HG02642 (cell line): Measurements from ENCODE around the gene CYP4V2.
"Not testable (repeated sequence)": the region's sequence is repeated elsewhere in the genome, so short reads cannot be mapped to it uniquely, and the experiment has no call there.

ENCODE experiments used
- ATAC-seq: cut with Tn5 transposase; IDR thresholded peaks from one replicate; pipeline ENCODE4 v1.9.1; 2021; ENCODE audit warnings: mild to moderate bottlenecking; ENCODE audit not compliant: unreplicated experiment, poor library complexity

CYP4V2 gene

DNA sequence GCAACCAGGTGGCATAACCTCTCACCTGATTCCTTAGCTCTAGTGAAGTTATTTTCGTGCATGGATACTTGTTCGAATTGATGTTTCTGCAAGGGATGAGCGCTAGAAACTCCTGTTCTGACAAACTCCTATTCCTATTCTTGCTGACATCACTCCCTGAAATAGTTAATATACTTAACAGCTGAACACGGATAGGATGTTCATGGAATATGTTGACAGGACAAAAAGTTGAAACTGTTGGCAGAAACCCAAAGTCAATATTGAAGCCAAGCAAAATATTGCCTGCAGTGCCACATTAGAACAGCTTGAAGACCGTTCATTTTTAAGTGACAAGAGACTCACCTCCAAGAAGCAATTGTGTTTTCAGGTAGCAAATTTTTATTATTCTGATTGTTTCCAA lies 35.9 kb downstream of the CYP4V2 start, which contains the start of gene KLKB1:
KLKB1 (plus strand) TSS at position 287 of the 400 bp plus-strand sequence. CDS start 689 bp downstream, outside the sequence.
- no peak for ATAC-seq

DNA sequence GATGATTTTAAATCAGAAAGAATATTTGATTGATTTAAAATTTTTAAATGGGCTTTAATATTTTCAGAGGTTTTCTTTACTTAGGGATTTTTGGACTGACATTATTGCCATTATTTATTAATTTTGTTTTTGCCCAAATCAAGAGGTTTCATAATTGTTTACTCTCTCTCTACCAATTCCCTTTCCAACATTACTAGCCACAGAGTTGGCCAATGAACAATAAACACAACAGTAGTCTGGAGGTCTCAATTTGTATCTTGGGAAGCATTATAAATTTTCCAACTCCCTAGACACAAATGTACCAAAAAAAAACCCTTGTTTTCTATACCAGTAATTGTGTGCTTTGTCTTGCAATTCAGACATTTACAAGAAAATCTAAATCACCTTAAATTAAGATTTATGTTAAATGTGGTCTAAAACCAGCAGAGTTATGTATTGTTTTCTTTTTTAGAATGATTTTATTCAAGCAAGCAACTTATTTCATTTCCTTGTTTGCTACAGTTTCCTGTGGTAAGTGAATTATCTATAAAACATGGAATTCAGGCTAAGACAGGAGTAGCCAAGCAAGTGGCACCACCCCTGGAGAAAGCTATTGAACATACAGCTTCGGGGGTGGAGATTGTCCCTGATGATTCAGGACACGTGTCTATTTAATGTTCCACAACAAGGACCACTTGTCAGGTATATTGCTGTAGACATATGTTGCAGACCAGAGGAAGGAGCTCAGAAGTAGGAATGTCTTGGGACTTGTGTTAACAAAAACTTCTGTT lies 36.6 kb downstream of the CYP4V2 start:
- no peak for ATAC-seq

DNA sequence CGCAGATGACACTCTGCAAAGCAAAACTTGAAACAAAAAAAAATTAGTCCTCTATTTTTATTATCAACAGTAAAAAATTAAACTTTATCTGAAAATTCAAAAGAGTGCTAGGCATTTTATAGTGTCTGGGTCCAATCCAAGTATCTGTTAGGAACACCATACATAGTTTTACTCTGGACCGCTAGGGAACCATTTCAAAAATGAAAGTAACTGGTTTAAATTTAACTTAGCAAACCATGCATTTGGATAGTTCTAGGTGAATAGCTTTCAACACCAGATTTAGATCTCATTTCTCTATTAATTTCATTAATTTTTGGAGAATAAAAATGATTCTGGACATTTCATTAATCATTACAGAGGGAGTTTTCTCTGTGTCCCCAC lies 37.1 kb downstream of the CYP4V2 start:
- no peak for ATAC-seq

DNA sequence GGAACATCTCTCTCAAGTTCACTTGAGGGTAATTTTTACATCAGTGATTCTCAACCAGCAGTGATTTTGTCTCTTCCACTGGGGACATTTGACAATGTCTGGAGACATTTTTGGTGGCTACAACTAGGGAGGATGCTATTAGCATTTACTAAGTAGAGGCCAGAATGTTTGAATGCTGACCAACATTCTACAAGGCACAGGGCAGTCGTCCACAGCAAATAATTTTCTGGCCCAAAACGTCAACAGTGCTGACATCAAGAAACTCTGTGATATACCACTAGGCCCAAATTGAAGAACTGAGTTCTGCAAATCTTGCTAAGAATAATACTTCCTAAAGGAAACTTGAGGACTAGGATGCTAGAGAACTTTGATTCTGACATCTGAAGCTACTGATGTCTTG lies 43.0 kb downstream of the CYP4V2 start:
- ATAC-seq, result no peak

DNA sequence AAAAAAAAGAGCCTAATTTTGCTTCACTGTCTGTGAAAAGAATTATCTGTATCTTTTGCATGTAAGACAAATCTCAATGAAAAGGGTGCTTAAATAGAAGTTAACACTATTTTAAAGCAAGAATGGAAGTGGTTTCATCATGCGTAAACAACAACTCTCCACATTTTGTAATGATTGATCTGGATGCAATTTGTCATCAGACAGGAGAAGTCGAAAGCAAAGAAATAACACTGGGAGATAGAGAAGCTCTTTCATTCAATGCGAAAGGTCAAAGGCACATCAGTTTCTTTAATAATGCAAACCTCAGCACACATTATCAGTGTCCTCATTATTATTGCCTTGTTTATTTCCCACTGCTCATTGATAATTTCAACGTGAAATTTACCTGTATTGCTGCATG lies 44.8 kb downstream of the CYP4V2 start:
- ATAC-seq, result no peak

DNA sequence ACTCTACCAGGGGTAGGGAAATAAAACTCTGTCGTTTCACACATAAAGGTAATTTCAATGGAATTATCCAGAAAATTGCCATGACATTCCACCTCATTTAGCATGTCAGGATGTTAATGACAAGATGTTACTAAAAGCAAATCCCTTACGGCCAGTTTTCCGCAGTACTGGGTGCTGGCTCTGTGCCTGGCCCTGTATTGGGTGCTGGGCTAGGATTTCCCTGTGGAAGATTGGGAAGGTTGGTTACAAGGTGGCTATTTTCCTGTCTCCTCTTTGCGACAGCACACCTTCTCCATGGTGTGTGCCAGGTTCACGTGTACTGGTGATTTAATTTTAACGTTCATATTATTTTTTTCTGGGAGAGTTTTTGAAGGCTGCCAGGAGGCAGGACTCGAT lies 49.1 kb downstream of the CYP4V2 start:
- ATAC-seq, result no peak

DNA sequence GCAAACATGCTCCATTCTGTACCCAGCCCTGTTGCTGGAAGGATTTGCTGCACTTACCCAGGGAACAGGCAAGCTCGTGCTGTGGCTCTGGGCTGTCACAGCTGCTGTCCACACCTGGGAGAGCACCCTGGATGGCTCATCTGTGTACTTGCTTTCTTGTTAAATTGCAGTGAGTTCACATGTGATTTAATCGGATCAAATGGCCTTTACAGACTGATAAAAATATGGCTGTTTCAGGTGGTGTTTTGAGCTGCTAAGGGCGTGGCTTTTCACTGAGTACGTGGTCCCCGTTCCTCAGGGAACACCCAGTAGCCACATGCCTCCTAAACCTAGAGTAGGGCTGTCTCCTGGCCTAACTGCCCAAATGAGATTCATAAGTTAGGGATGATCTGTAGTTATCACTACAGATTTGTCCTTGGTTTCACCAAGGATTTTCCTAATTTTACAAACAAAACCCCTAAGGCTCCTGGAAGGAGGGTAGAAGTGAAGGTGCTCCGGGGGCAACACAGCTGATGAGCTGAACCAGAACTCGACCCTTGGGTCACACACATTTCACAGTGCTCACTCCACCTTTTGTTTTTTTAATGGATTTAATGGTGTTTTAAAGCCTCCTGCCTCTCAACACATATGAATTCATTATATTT lies 49.6 kb downstream of the CYP4V2 start:
- ATAC-seq, result no peak

DNA sequence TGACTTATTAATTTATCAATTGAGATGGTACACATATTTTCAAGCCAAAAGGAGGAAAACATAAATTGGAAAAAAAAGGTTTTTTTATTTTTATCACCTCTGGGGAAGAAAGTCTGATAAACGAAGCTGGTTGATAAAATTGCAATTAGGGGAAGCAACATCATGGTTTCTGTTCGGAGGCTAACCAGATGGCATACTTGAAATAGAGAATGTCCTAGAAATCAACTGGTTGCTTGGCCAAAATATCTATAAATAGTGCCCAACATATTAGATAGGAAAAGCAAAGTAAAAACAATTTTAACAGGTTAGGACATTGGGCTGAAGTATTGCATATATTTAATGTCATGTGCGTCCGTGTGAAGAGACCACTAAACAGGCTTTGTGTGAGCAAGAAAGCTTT lies 50.2 kb downstream of the CYP4V2 start:
- ATAC-seq, result no peak

DNA sequence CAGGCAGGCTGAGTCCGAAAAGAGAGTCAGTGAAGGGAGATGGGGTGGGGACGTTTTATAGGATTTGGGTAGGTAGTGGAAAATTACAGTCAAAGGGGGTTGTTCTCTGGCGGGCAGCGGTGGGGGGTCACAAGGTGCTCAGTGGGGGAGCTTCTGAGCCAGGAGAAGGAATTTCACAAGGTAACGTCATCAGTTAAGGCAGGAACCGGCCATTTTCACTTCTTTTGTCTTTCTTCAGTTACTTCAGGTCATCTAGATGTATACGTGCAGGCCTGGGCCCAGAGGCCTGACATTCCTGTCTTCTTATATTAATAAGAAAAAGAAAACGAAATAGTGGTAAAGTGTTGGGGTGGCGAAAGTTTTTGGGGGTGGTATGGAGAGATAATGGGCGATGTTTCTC lies 50.7 kb downstream of the CYP4V2 start:
- ATAC-seq, result not testable (repeated sequence)

DNA sequence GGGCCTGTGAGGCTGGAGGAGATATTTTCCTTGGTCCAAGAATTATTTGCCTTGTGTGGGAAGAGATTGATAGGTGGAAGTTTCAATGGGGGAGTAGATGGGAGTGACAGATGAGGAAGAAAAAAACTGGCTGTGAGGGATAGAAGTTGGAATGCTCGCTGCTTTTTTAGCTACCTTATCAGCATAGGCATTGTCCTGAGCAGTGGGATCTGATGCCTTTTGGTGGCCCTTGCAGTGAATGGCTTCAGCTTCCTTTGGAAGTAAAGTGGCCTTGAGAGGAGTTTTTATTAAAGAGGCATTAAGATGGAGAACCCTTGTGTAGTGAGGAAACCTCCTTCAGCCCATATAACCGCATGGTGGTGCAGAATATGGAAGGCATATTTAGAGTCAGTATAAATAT lies 52.0 kb downstream of the CYP4V2 start:
- no peak for ATAC-seq

DNA sequence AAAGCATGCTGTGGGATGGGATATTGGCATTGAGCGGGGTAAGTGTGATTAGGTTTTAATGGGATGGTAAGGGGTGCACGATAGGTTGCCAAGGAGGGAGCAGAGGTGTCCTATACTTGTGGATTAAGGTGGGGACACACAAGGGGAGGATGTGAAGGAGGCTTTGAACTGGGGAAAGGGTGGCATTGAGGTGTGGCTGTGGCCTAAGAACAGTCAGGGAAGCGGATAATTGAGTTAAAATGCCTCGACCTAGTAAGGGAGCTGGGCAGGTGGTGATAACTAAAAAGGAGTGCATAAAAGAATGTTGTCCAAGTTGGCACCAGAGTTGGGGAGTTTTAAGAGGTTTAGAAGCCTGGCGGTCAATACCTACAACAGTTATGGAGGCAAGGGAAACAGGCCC lies 53.5 kb downstream of the CYP4V2 start:
- no peak for ATAC-seq

DNA sequence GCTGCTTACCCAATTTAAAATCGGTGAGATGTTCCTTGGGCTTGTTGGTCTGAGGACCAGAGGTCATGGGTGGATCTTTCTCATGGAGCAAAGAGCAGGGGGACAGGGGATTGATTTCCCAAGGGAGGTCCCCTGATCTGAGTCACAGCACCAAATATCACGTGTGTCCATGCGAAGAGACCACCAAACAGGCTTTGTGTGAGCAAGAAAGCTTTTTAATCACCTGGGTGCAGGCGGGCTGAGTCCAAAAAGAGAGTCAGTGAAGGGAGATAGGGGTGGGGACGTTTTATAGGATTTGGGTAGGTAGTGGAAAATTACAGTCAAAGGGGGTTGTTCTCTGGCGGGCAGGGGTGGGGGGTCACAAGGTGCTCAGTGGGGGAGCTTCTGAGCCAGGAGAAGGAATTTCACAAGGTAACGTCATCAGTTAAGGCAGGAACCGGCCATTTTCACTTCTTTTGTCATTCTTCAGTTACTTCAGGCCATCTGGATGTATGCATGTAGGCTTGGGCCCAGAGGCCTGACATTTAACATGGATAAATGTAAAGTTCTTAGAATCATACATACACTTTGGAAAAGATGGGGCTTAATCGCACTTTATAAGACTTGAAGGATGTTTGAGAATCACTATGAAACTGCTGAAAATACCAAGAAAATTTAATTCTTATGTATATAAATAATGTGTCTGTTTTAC lies 55.8 kb downstream of the CYP4V2 start:
- ATAC-seq, result not testable (repeated sequence)

DNA sequence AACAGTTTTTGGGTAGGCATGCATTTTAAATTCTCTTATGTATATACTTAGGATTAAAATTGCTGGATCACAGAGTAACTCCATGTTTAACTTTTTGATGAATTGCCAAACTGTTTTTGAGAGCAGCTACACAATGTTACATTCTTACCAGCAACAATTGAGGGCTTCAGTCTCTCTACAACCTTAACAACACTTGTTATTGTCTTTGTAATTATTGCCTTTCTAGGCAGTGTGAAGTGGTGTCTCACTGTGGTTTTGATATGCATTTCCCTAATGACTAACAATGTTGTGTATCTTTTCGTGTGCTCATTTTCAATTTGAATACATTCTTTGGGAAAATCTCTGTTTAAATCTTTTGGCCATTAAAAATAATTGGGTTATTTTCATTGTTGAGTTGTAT lies 57.3 kb downstream of the CYP4V2 start:
- no peak for ATAC-seq

DNA sequence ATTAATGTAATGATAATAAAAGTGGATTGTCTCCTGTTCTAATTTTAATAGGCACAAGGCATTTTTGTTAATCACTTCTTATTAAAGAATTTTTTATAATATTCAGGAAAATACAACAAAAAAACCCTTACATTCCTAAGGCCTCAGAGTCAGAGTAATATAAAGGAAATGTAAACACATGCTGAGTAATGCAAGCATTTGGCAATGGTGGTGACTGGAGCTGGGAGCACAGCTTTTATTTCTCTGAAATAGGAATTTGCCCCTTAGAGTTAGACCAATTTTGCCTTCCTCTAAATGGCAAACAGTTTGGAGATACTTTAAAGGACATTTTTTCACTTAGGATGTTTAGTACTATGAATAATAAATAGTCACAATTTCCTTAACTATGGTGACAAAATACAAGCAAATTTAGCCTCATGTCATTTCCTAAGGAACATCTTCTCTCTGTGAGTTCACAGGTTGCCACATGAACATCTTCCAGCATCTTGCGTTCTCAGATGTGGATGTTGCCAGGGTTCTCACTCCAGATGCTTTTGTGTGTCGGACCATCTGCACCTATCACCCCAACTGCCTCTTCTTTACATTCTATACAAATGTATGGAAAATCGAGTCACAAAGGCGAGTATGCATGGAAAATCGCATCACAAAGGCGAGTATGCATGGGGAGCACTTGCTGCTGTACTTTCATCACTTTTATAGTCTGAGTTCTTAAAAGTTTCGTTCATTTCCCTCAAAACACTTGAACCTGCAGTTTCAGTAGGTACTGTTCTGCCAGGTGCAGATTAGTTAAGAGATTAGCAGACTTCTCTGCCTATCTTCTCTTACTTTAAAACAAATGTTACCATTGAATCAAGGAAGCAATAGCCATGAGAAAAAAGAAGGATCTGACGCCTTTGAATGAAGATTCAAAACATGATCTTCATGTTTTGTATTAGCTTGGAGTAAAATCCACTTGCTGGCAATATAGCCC lies 58.7 kb downstream of the CYP4V2 start:
- no peak for ATAC-seq

DNA sequence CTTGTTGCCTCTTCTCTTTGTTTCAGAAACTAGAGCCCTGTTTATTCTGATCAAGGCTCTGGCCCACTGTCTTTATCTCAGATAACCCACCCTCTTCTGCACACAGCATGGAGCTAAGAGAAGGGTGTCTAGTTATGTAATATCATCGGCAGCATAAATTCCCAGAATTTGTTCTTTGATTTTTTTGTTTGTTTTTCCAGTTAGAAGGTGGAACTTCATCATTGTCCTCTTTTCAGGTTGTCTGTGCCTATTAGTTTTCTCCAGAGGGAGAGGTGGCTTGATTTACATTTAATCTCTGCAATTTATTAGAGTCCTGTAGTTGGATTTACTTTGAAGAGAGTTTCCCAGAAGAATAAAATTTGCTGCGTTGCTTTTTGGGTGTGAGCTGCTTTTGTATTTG lies 59.4 kb downstream of the CYP4V2 start:
- no peak for ATAC-seq

DNA sequence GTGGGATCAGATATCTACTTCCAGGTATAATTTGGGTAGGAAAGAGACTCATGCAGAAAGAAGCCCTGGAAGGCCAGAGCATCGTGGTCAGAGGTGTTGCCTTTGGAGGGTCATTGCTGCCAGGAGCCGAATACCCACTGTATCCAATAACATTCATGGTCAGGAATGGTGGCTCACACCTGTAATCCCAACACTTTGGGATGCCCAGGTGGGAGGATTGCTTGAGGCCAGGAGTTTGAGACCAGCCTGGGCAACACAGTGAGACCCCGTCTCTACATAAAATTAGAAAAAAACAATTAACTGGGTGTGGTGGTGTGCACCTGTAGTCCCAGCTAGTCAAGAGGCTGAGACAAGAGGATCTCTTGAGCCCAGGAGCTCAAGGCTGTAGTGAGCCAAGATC lies 63.8 kb downstream of the CYP4V2 start:
- ATAC-seq, result no peak

DNA sequence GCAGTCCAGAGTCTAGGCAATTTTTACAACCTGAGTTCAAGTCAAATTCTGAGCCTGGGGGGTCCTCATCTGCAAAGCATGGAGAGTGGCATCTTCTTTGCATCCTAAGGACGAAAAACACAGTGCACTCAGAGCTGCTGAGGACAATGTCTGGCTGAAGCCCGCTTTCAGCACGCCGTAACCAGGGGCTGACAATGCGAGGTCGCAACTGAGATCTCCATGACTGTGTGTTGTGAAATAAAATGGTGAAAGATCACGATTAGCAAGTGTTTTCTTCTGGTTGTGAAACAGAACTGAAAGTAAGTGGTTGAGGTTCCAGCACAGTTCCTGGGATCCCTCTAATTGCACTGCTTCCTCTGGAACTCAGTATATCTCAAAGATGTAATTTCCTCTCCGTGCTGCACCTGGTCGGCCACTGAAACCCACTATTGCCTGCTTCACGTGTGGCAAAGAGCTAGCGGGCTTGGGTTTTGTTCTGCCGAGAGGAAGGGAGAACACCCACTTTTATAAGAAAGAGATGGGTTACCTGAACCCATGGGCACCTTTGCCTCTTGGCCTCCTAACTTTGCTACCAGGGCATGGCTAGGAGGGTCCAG lies 66.9 kb downstream of the CYP4V2 start:
- no peak for ATAC-seq

DNA sequence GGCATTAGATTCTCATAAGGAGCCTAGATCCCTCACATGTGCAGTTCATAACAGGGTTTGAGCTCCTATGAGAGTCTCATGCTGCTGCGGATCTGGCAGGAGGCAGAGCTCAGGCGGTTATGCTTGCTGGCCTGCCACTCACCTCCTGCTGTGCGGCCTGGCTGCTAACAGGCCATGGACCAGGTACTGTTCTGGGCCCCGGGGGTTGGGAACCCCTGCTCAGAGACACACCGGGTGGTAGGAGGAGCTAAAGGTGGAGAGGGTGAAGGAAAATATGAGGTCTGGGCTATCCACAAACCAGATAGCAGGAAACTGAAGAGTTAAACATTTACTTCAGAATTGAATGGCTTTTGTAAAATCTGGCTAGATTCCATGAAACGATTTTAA lies 68.7 kb downstream of the CYP4V2 start:
- ATAC-seq, result no peak
